ENCODE data around the gene STAM2.

Gene STAM2

GRCh38 chr2:152067823-152068222 lies 107.7 kb downstream of the STAM2 start:
- no peak for DNase-seq
